ENCODE results near the gene SH3GLB2. TPM values are rescaled to one million over a fixed set of nuclear protein-coding genes. Genes with fewer than 3 reads are reported as not detected.

SH3GLB2 gene
- total and polyA plus RNA-seq, 2 of the 8 experiments (the other 6 are each of a cell fraction or from before 2014, with no cell fraction given): 52.7 to 79.9 TPM

DNA sequence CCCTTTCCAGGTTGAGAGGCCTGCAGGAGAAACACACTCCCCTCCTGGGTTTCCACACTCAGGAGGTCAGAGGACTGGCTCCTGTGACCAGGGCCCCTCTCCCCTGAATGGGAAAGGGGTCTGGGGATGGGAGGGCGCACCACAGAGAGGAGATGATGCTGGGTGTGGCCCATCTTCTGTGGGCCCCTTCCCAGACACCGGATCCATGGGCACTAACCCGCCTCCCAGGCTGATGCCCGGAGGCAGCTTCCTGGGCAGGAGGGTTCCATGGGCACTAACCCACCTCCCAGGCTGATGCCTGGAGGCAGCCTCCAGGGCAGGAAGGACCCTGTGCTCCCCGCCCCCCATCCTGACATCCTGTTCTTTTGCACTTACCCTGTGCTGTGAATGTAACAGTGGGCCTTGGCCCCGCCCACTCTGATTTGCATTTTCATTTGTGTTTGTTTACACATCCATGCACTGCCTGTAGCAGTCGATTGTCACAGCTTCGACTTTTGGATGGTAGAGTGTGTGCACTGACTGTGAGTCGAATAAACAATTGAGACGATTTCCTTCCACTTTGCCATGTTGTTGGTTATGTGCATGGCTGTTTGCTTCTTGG is 43.5 kb upstream of the SH3GLB2 start:
- Histone ChIP-seq H3K9me3 (ENCODE audit: insufficient read depth in 2 of 2, low read depth in 1 of 2, low read length in 1 of 2) (no peaks in the 10 kb centered on the region), H2AK5ac (ENCODE audit: low read depth, low read length) (no peak overlapping the region), H4K20me1 (replicated peaks in 1 of 2; ENCODE audit: control insufficient read depth in 1 of 2, insufficient read depth in 2 of 2, low read length in 2 of 2) (peaks cover 1 to 5% of the 10 kb centered on the region in 2 experiments), H3K23ac (ENCODE audit: insufficient read length) (no peak overlapping the region), H2BK15ac (ENCODE audit: low read length) (no peak overlapping the region), H2BK20ac (ENCODE audit: low read length) (no peak overlapping the region; the same call in 1 of the 2 replicates), H3K4me1 (replicated peaks in 1 of 4; ENCODE audit: control insufficient read depth in 3 of 4, insufficient read depth in 4 of 4, low read length in 3 of 4) (peaks cover 6 to 19% (median 17%) of the 10 kb centered on the region in 4 experiments), H2BK5ac (ENCODE audit: low read depth, low read length) (peak overlapping the region; percentile 85; the same call in 1 of the 2 replicates), H3K4me3 (ENCODE audit: extremely low read depth in 1 of 4, insufficient read depth in 2 of 4, low read depth in 3 of 4, low read length in 4 of 4) (peak overlapping the region in 1 of 4 experiments; percentile 33; a peak in 2 of 8 replicates), H4K5ac (ENCODE audit: insufficient read length, low read depth, low read length) (no peak overlapping the region), H3K4me2 (ENCODE audit: insufficient read depth in 1 of 2, low read depth in 2 of 2, low read length in 2 of 2) (peak overlapping the region; percentile 63 to 81), H3K27me3 (replicated peaks in 1 of 4; ENCODE audit: control insufficient read depth in 3 of 4, extremely low read depth in 1 of 4, insufficient read depth in 3 of 4, low read length in 3 of 4) (no peaks in the 10 kb centered on the region), H3K27ac (ENCODE audit: low read depth, low read length) (peak overlapping the region; percentile 47; the same call in 1 of the 2 replicates), H2BK120ac (replicated peaks; ENCODE audit: low read depth, low read length) (no peak overlapping the region), H3K36me3 (ENCODE audit: control insufficient read depth in 2 of 4, insufficient read depth in 4 of 4, low read length in 3 of 4) (peaks cover 0 to 16% (median 5%) of the 10 kb centered on the region in 4 experiments; a peak in 4 of 8 replicates), H4K91ac (replicated peaks; ENCODE audit: insufficient read length, low read length) (no peak overlapping the region), H3K18ac (ENCODE audit: extremely low read depth, low read length) (peak overlapping the region; percentile 36), H3K9ac (replicated peaks in 1 of 4; ENCODE audit: extremely low read depth in 1 of 4, low read depth in 3 of 4, low read length in 3 of 4) (peak overlapping the region in 3 of 4 experiments; percentile 4 to 50 (median 10); a peak in 4 of 7 replicates), H4K8ac (ENCODE audit: extremely low read depth, insufficient read depth, low read length) (peak overlapping the region; percentile 54; the same call in 1 of the 2 replicates), H3K14ac (ENCODE audit: insufficient read length) (no peak overlapping the region), H2BK12ac (ENCODE audit: low read depth, low read length) (peak overlapping the region; percentile 89; the same call in 1 of the 2 replicates), H3K4ac (replicated peaks; ENCODE audit: insufficient read length, low read depth, low read length) (no peak overlapping the region), H3K56ac (replicated peaks; ENCODE audit: insufficient read length, low read depth, low read length) (no peak overlapping the region), H3K79me1 (ENCODE audit: low read depth, low read length) (no peaks in the 10 kb centered on the region), H2AFZ (ENCODE audit: low read length) (no peak overlapping the region), H3K79me2 (ENCODE audit: control insufficient read depth in 1 of 2, insufficient read depth in 2 of 2, low read length in 2 of 2) (no peaks in the 10 kb centered on the region), H3K23me2 (ENCODE audit: low read depth, low read length) (no peaks in the 10 kb centered on the region)
- TF ChIP-seq SP1 (IDR thresholded peaks at IDR 0.05; ENCODE audit: low read depth, low read length) (0 out of 2 replicates have a peak, but pooled peaks have one; percentile 25), CREB1 (IDR thresholded peaks at IDR 0.05) (0 out of 2 replicates have a peak, but pooled peaks have one; percentile 20), BACH1 (IDR thresholded peaks at IDR 0.05; ENCODE audit: low read length) (no peak), SAP30 (IDR thresholded peaks at IDR 0.05; ENCODE audit: insufficient read depth, insufficient replicate concordance, low read length) (peak; percentile 25), SIN3A (conservative IDR thresholded peaks at IDR 0.05 in 1 of 2, IDR thresholded peaks at IDR 0.05 in 1 of 2; ENCODE audit: low read depth in 1 of 2, low read length in 2 of 2) (no peak; a peak in 1 of 4 replicates)
- WGBS, 2 experiments (ENCODE audit: extremely low coverage in 1 of 2, insufficient coverage in 1 of 2, insufficient read length in 1 of 2, insufficient replicate concordance in 2 of 2, low coverage in 1 of 2, low lambda C conversion rate in 2 of 2, missing lambda C conversion rate in 1 of 2): 55% methylated on average over 10 of the region's 10 CpGs; no CpG with 5 or more reads in 1 of the 2 experiments
- DNase-seq (ENCODE audit: low read depth in 1 of 2, low spot score in 2 of 2): peak; percentile 66 to 78
- FAIRE-seq: no peak
- CTCF ChIA-PET (ENCODE audit: partially characterized antibody): interaction anchor here (0.9 to 1.4 kb wide), 2 partner anchors 17 to 26 kb away, joined by 3 to 6 read pairs; no protein-coding TSS in a partner anchor
- POLR2A ChIA-PET (ENCODE audit: partially characterized antibody): interaction anchor here (1.0 to 2.2 kb wide), 3 partner anchors 9 to 67 kb away, joined by 3 to 12 read pairs (median 4); partner anchors contain the start of gene DOLPP1
